GM23338 (cell line): ENCODE data around the gene FIG4. TPM values are rescaled to one million over a fixed set of nuclear protein-coding genes. Genes with fewer than 3 reads are reported as not detected.

ENCODE experiments used
- ATAC-seq: fragments of 200-7000 bp; cut with Tn5 transposase; 3 replicates; pipeline ENCODE4 v1.9.1; 2020
- DNase-seq: peaks from one replicate; pipeline ENCODE4 v3.0.0-alpha.2; 2015; ENCODE audit warnings: low spot score
- H2AFZ ChIP-seq: fragments of 200-600 bp; sonication (generic); 2 replicates; pipeline ENCODE4 v1.8.0; 2016; ENCODE audit warnings: antibody characterized with exemption, mild to moderate bottlenecking, moderate library complexity
- H3F3A ChIP-seq: fragments of 200-600 bp; sonication (generic); replicated peaks from 2 replicates; pipeline ENCODE4 v1.8.0; 2017; ENCODE audit warnings: antibody characterized with exemption, mixed run types, low read depth
- H3K27ac ChIP-seq: fragments of 200-600 bp; sonication (generic); 2 replicates; pipeline ENCODE4 v1.6.1; 2016; ENCODE audit warnings: low read depth
- H3K27me3 ChIP-seq: fragments of 200-600 bp; sonication (generic); 2 replicates; pipeline ENCODE4 v1.8.0; 2016; ENCODE audit warnings: mild to moderate bottlenecking, mixed run types, moderate library complexity; ENCODE audit not compliant: insufficient read depth
- H3K36me3 ChIP-seq: fragments of 200-600 bp; sonication (generic); 2 replicates; pipeline ENCODE4 v1.8.0; 2016; ENCODE audit warnings: mild to moderate bottlenecking; ENCODE audit not compliant: insufficient read depth
- H3K4me1 ChIP-seq: fragments of 200-600 bp; sonication (generic); 2 replicates; pipeline ENCODE4 v1.8.0; 2016; ENCODE audit warnings: mild to moderate bottlenecking, moderate library complexity; ENCODE audit not compliant: insufficient read depth
- H3K4me2 ChIP-seq: fragments of 200-600 bp; sonication (generic); 2 replicates; pipeline ENCODE4 v1.7.1; 2017; ENCODE audit warnings: mixed run types
- H3K4me3 ChIP-seq: fragments of 200-600 bp; sonication (generic); 2 replicates; pipeline ENCODE4 v1.6.1; 2016; ENCODE audit warnings: mixed run types
- H3K79me2 ChIP-seq: fragments of 200-600 bp; sonication (generic); replicated peaks from 2 replicates; pipeline ENCODE4 v1.8.0; 2017; ENCODE audit warnings: mild to moderate bottlenecking; ENCODE audit not compliant: insufficient read depth
- H3K9me2 ChIP-seq: fragments of 200-600 bp; sonication (generic); 2 replicates; pipeline ENCODE4 v1.8.0; 2017; ENCODE audit not compliant: insufficient read depth
- H4K20me1 ChIP-seq: fragments of 200-600 bp; sonication (generic); replicated peaks from 2 replicates; pipeline ENCODE4 v1.8.0; 2017; ENCODE audit warnings: mild to moderate bottlenecking; ENCODE audit not compliant: insufficient read depth
- H3K27ac Mint-ChIP-seq: 2 replicates; pipeline ENCODE4 v1.8.0; 2020; ENCODE audit warnings: inconsistent platforms, mild to moderate bottlenecking, moderate library complexity, mixed read lengths
- H3K27me3 Mint-ChIP-seq: 3 replicates; pipeline ENCODE4 v1.8.0; 2022; ENCODE audit warnings: low read depth, mild to moderate bottlenecking, moderate library complexity, mixed read lengths, inconsistent platforms; ENCODE audit not compliant: insufficient read depth, poor library complexity
- H3K36me3 Mint-ChIP-seq: 3 replicates; pipeline ENCODE4 v1.8.0; 2021; ENCODE audit warnings: low read depth, mild to moderate bottlenecking, inconsistent platforms, moderate library complexity, mixed read lengths
- H3K4me1 Mint-ChIP-seq: 3 replicates; pipeline ENCODE4 v1.8.0; 2020; ENCODE audit warnings: mild to moderate bottlenecking, inconsistent platforms, mixed read lengths
- H3K4me3 Mint-ChIP-seq: 3 replicates; pipeline ENCODE4 v1.8.0; 2021; ENCODE audit warnings: moderate library complexity, mild to moderate bottlenecking, inconsistent platforms, mixed read lengths
- H3K9me3 Mint-ChIP-seq: 3 replicates; pipeline ENCODE4 v1.8.0; 2020; ENCODE audit warnings: moderate library complexity, mild to moderate bottlenecking, inconsistent platforms, mixed read lengths
- CREB1 ChIP-seq: fragments of 250-450 bp; sonication (Bioruptor Pico); IDR thresholded peaks from 2 replicates; pipeline ENCODE4 v1.5.0; 2020; ENCODE audit warnings: low read depth, mild to moderate bottlenecking, moderate library complexity
- ETS1 ChIP-seq: IDR thresholded peaks from 2 replicates; pipeline ENCODE4 v1.6.1; 2016; ENCODE audit warnings: antibody characterized with exemption
- EZH2 ChIP-seq: fragments of 200-600 bp; sonication (generic); IDR thresholded peaks from one replicate; pipeline ENCODE4 v1.8.0; 2017; ENCODE audit warnings: antibody characterized with exemption, mild to moderate bottlenecking, low read depth; ENCODE audit not compliant: unreplicated experiment
- EZH2phosphoT487 ChIP-seq: fragments of 200-600 bp; sonication (generic); IDR thresholded peaks from one replicate; pipeline ENCODE4 v1.8.1; 2018; ENCODE audit warnings: antibody characterized with exemption; ENCODE audit not compliant: unreplicated experiment
- JUNB ChIP-seq: IDR thresholded peaks from one replicate; pipeline ENCODE4 v1.6.1; 2016; ENCODE audit warnings: antibody characterized with exemption; ENCODE audit not compliant: unreplicated experiment
- NANOG ChIP-seq: IDR thresholded peaks from 2 replicates; pipeline ENCODE4 v1.6.1; 2016; ENCODE audit warnings: antibody characterized with exemption, borderline replicate concordance
- POLR2AphosphoS5 ChIP-seq: IDR thresholded peaks from 2 replicates; pipeline ENCODE4 v1.6.1; 2016; ENCODE audit warnings: antibody characterized with exemption, low read depth
- REST ChIP-seq: IDR thresholded peaks from one replicate; pipeline ENCODE4 v1.6.1; 2018; ENCODE audit warnings: antibody characterized with exemption; ENCODE audit not compliant: unreplicated experiment
- STAT1 ChIP-seq: IDR thresholded peaks from one replicate; pipeline ENCODE4 v1.6.1; 2016; ENCODE audit warnings: antibody characterized with exemption; ENCODE audit not compliant: unreplicated experiment
- ZNF114 ChIP-seq: fragments of 250-450 bp; sonication (Bioruptor Pico); IDR thresholded peaks from 2 replicates; pipeline ENCODE4 v1.5.0; 2020; ENCODE audit warnings: mild to moderate bottlenecking, moderate library complexity
- ZNF331 ChIP-seq: fragments of 250-450 bp; sonication (Bioruptor Pico); IDR thresholded peaks from 2 replicates; pipeline ENCODE4 v1.5.0; 2020; ENCODE audit warnings: low read depth, mild to moderate bottlenecking, moderate library complexity
- ZNF462 ChIP-seq: fragments of 250-450 bp; sonication (Bioruptor Pico); IDR thresholded peaks from 2 replicates; pipeline ENCODE4 v1.5.0; 2020; ENCODE audit warnings: mild to moderate bottlenecking, moderate library complexity
- polyA plus RNA-seq: library from polyadenylated mRNA; unstranded; fragments of >200 nt; fragmentation: Nextera tagmentation; extraction: Ambion mirVana; gene quantifications from 2 replicates; pipeline ENCODE4 v1.2.1, GENCODE V29; 2016
- total RNA-seq: library from RNA; depleted of rRNA; stranded (reverse); fragments of >200 nt; shearing (Covaris generic); gene quantifications from 2 replicates; pipeline ENCODE4 v1.2.3, GENCODE V29; 2014
- TF ChIP-seq, protein P1 (sequence below), 2 experiments: fragments of 200-600 bp in 1 of 2; sonication (generic) in 1 of 2; conservative IDR thresholded peaks; 2 replicates each; pipeline versions ENCODE4 v1.5.1 to v1.6.1; 2016 to 2017; ENCODE audit warnings: antibody characterized with exemption in 2 of 2, low read depth in 2 of 2, mild to moderate bottlenecking in 2 of 2, moderate library complexity in 1 of 2

FIG4 gene
- total and polyA plus RNA-seq, 2 experiments from 2014 or later, result 7.0 to 16.9 TPM

- Histone ChIP-seq H3K27me3 (no peaks in the 10 kb centered on the region), H3K36me3 (peaks cover 15% of the 10 kb centered on the region; the same call in 1 of the 2 replicates), H4K20me1 (no peaks in the 10 kb centered on the region), H3F3A (no peaks in the 10 kb centered on the region), H3K4me2 (no peak overlapping the region), H3K79me2 (no peaks in the 10 kb centered on the region), H3K4me3 (no peak overlapping the region), H3K27ac (no peak overlapping the region), H3K4me1 (no peaks in the 10 kb centered on the region), H2AFZ (no peak overlapping the region), H3K9me2 (no peaks in the 10 kb centered on the region; the same call in none of the 2 replicates)
- H3K27me3 Mint-ChIP-seq, result no peaks in the 10 kb centered on the region
- TF ChIP-seq POLR2AphosphoS5, result no peak
- no peak for TF ChIP-seq REST
- TF ChIP-seq, protein P1, sequence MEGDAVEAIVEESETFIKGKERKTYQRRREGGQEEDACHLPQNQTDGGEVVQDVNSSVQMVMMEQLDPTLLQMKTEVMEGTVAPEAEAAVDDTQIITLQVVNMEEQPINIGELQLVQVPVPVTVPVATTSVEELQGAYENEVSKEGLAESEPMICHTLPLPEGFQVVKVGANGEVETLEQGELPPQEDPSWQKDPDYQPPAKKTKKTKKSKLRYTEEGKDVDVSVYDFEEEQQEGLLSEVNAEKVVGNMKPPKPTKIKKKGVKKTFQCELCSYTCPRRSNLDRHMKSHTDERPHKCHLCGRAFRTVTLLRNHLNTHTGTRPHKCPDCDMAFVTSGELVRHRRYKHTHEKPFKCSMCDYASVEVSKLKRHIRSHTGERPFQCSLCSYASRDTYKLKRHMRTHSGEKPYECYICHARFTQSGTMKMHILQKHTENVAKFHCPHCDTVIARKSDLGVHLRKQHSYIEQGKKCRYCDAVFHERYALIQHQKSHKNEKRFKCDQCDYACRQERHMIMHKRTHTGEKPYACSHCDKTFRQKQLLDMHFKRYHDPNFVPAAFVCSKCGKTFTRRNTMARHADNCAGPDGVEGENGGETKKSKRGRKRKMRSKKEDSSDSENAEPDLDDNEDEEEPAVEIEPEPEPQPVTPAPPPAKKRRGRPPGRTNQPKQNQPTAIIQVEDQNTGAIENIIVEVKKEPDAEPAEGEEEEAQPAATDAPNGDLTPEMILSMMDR (conservative IDR thresholded peaks at IDR 0.05; ENCODE audit: low read depth in 2 of 2), result no peak
- no peak for TF ChIP-seq ETS1
- TF ChIP-seq EZH2phosphoT487, result no peak
- no peak for TF ChIP-seq ZNF462
- no peak for TF ChIP-seq CREB1 (CRISPR knock-in tag)
- no peak for TF ChIP-seq JUNB
- no peak for TF ChIP-seq STAT1
- TF ChIP-seq NANOG, result no peak
- TF ChIP-seq EZH2, result no peak
- TF ChIP-seq ZNF114 (CRISPR knock-in tag), result no peak
- TF ChIP-seq ZNF331 (CRISPR knock-in tag), result no peak
- ATAC-seq (no peak), DNase-seq (no peak)
- H3K4me3 Mint-ChIP-seq, result no peak overlapping the region
- H3K9me3 Mint-ChIP-seq, result peaks cover 29% of the 10 kb centered on the region
- no peak overlapping the region for H3K27ac Mint-ChIP-seq
- H3K36me3 Mint-ChIP-seq, result peaks cover 30% of the 10 kb centered on the region
- H3K4me1 Mint-ChIP-seq, result no peaks in the 10 kb centered on the region; the same call in 2 of the 3 replicates
Observed at GRCh38 chr6:109834595-109835437, 143.7 kb downstream of the FIG4 start.
